CD14-positive monocyte (primary cell): ENCODE results near the gene CNOT4. TPM values are rescaled to one million over a fixed set of nuclear protein-coding genes. Genes with fewer than 3 reads are reported as not detected.

ENCODE experiments used
- DNase-seq, 3 donors: peaks; one replicate each; pipeline ENCODE4 v3.0.0-alpha.2; 2011 to 2022
- H2AFZ ChIP-seq: 2 replicates; pipeline ENCODE4 v1.6.0; 2012; ENCODE audit warnings: mild to moderate bottlenecking, low read depth, low read length, inconsistent platforms; ENCODE audit not compliant: insufficient read depth, poor library complexity, severe bottlenecking
- H3K27ac ChIP-seq, 2 donors: 1 replicate in 1 of 2; 2 replicates in 1 of 2; pipeline ENCODE4 v1.5.1; 2012 to 2013; ENCODE audit warnings: low read length in 2 of 2, control low read depth in 1 of 2, inconsistent platforms in 1 of 2, low read depth in 1 of 2, mild to moderate bottlenecking in 1 of 2
- H3K27me3 ChIP-seq, 2 donors: one replicate each; pipeline versions ENCODE4 v1.6.0 to v1.6.1; 2011 to 2013; ENCODE audit warnings: low read length in 2 of 2; ENCODE audit not compliant: control insufficient read depth in 2 of 2, insufficient read depth in 2 of 2
- H3K36me3 ChIP-seq, 2 donors: replicated peaks in 1 of 2; 1 replicate in 1 of 2; 2 replicates in 1 of 2; pipeline versions ENCODE4 v1.5.1 to v1.6.1; 2012 to 2013; ENCODE audit warnings: low read length in 2 of 2, control low read depth in 1 of 2, inconsistent platforms in 1 of 2, mild to moderate bottlenecking in 1 of 2; ENCODE audit not compliant: insufficient read depth in 2 of 2, control insufficient read depth in 1 of 2
- H3K4me1 ChIP-seq, 2 donors: 1 replicate in 1 of 2; 2 replicates in 1 of 2; pipeline versions ENCODE4 v1.5.1 to v1.6.1; 2012 to 2013; ENCODE audit warnings: low read length in 2 of 2, control low read depth in 1 of 2, inconsistent platforms in 1 of 2, mild to moderate bottlenecking in 1 of 2, moderate library complexity in 1 of 2; ENCODE audit not compliant: insufficient read depth in 2 of 2, control insufficient read depth in 1 of 2
- H3K4me2 ChIP-seq: replicated peaks from 2 replicates; pipeline ENCODE3; 2012; ENCODE audit warnings: low read length, moderate library complexity, mild to moderate bottlenecking; ENCODE audit not compliant: poor library complexity, severe bottlenecking; ENCODE audit errors: extremely low read depth
- H3K4me3 ChIP-seq, 3 experiments: fragments of 200-600 bp in 1 of 3; sonication (generic) in 1 of 3; replicated peaks in 1 of 3; 1 replicate in 2 of 3; 2 replicates in 1 of 3; pipeline ENCODE4 v1.5.1; 2011 to 2013; ENCODE audit warnings: low read length in 3 of 3, mild to moderate bottlenecking in 3 of 3, control low read depth in 2 of 3, low read depth in 2 of 3, inconsistent platforms in 1 of 3, moderate library complexity in 1 of 3
- H3K79me2 ChIP-seq: 2 replicates; pipeline ENCODE4 v1.6.0; 2012; ENCODE audit warnings: mild to moderate bottlenecking, control low read depth, inconsistent platforms, low read length, moderate library complexity; ENCODE audit not compliant: insufficient read depth
- H3K9ac ChIP-seq: 2 replicates; pipeline ENCODE4 v1.6.0; 2017; ENCODE audit warnings: low read length, mild to moderate bottlenecking; ENCODE audit not compliant: insufficient read depth, poor library complexity, severe bottlenecking
- H3K9me3 ChIP-seq, 2 donors: replicated peaks in 1 of 2; 1 replicate in 1 of 2; 2 replicates in 1 of 2; pipeline versions ENCODE4 v1.5.1 to v1.6.1; 2012 to 2013; ENCODE audit warnings: low read length in 2 of 2, control low read depth in 1 of 2; ENCODE audit not compliant: control insufficient read depth in 1 of 2, insufficient read depth in 1 of 2
- H4K20me1 ChIP-seq: 2 replicates; pipeline ENCODE4 v1.6.0; 2012; ENCODE audit warnings: mild to moderate bottlenecking, low read length, control low read depth, moderate library complexity; ENCODE audit not compliant: insufficient read depth
- H3K27ac Mint-ChIP-seq, 7 donors: one replicate each; pipeline ENCODE4 v1.8.0; 2020; ENCODE audit warnings: mild to moderate bottlenecking in 7 of 7, mixed read lengths in 7 of 7, moderate library complexity in 6 of 7, inconsistent platforms in 2 of 7
- H3K27me3 Mint-ChIP-seq, 3 donors: one replicate each; pipeline ENCODE4 v1.8.0; 2021 to 2022; ENCODE audit warnings: low read depth in 3 of 3, mild to moderate bottlenecking in 3 of 3, mixed read lengths in 3 of 3, moderate library complexity in 3 of 3, inconsistent platforms in 1 of 3
- H3K36me3 Mint-ChIP-seq, 2 donors: one replicate each; pipeline ENCODE4 v1.8.0; 2020; ENCODE audit warnings: mixed read lengths in 2 of 2, inconsistent platforms in 1 of 2, mild to moderate bottlenecking in 1 of 2
- H3K4me1 Mint-ChIP-seq: one replicate; pipeline ENCODE4 v1.8.0; 2020; ENCODE audit warnings: mild to moderate bottlenecking, mixed read lengths
- H3K4me3 Mint-ChIP-seq, 2 donors: one replicate each; pipeline ENCODE4 v1.8.0; 2020; ENCODE audit warnings: mild to moderate bottlenecking in 2 of 2, mixed read lengths in 2 of 2, moderate library complexity in 1 of 2
- H3K9me3 Mint-ChIP-seq, 7 donors: one replicate each; pipeline ENCODE4 v1.8.0; 2020 to 2022; ENCODE audit warnings: mixed read lengths in 7 of 7, mild to moderate bottlenecking in 6 of 7, moderate library complexity in 6 of 7, inconsistent platforms in 2 of 7
- WGBS: methylation state at CpG from one replicate; pipeline ENCODE4 v1.1.5; 2013; ENCODE audit warnings: missing lambda C conversion rate; ENCODE audit not compliant: insufficient coverage; 5-methylcytosine and 5-hydroxymethylcytosine counted together
- intact Hi-C, 2 donors: fragments of 100-400 bp; cut with micrococcal nuclease; formaldehyde crosslinking; loops; one replicate each; pipeline versions ENCODE4 v1.15.0 to v1.15.1; 2023
- polyA plus RNA-seq, 3 donors: library from polyadenylated mRNA; depleted of rRNA in 1 of 3; unstranded in 2 of 3; stranded (reverse) in 1 of 3; fragments of 300-500 nt in 2 of 3; fragments of >200 nt in 1 of 3; fragmentation: Illumina TruSeq in 2 of 3; gene quantifications; 1 replicate in 2 of 3; 2 replicates in 1 of 3; pipeline ENCODE4 v1.2.3, GENCODE V29; 2012 to 2021
- TF ChIP-seq, protein P1 (sequence below): fragments of 200-600 bp; IDR thresholded peaks from one replicate; pipeline ENCODE4 v1.8.0; 2022; ENCODE audit warnings: antibody characterized with exemption, mild to moderate bottlenecking

Gene CNOT4
- polyA plus RNA-seq, 3 donors: 4.3 to 7.9 (median 6.3) TPM

- no peak overlapping the region for H3K4me3 ChIP-seq
- no peaks in the 10 kb centered on the region for H3K4me1 ChIP-seq
- no peaks in the 10 kb centered on the region for H3K36me3 ChIP-seq
- H3K27me3 ChIP-seq: no peaks in the 10 kb centered on the region
- 80% methylated on average over 1 of the region's 2 CpGs for WGBS
- no peaks in the 10 kb centered on the region for H3K79me2 ChIP-seq
- no peak overlapping the region for H3K9ac ChIP-seq
- H4K20me1 ChIP-seq: no peaks in the 10 kb centered on the region
- no peak for DNase-seq
- H3K9me3 Mint-ChIP-seq: no peaks in the 10 kb centered on the region
- TF ChIP-seq, protein P1, sequence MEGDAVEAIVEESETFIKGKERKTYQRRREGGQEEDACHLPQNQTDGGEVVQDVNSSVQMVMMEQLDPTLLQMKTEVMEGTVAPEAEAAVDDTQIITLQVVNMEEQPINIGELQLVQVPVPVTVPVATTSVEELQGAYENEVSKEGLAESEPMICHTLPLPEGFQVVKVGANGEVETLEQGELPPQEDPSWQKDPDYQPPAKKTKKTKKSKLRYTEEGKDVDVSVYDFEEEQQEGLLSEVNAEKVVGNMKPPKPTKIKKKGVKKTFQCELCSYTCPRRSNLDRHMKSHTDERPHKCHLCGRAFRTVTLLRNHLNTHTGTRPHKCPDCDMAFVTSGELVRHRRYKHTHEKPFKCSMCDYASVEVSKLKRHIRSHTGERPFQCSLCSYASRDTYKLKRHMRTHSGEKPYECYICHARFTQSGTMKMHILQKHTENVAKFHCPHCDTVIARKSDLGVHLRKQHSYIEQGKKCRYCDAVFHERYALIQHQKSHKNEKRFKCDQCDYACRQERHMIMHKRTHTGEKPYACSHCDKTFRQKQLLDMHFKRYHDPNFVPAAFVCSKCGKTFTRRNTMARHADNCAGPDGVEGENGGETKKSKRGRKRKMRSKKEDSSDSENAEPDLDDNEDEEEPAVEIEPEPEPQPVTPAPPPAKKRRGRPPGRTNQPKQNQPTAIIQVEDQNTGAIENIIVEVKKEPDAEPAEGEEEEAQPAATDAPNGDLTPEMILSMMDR: no peak
- H3K9me3 ChIP-seq: no peaks in the 10 kb centered on the region
- no peak overlapping the region for H2AFZ ChIP-seq
- H3K27me3 Mint-ChIP-seq: peaks cover 2 to 9% (median 7%) of the 10 kb centered on the region in 3 donors
- H3K27ac Mint-ChIP-seq: no peak overlapping the region
- intact Hi-C loops: no loop called here
- no peak overlapping the region for H3K27ac ChIP-seq
- H3K4me1 Mint-ChIP-seq: no peaks in the 10 kb centered on the region
- H3K36me3 Mint-ChIP-seq: no peaks in the 10 kb centered on the region
- no peak overlapping the region for H3K4me2 ChIP-seq
- H3K4me3 Mint-ChIP-seq: no peak overlapping the region
Observed at GRCh38 chr7:135343361-135343760, 166.5 kb downstream of the CNOT4 start.

DNA sequence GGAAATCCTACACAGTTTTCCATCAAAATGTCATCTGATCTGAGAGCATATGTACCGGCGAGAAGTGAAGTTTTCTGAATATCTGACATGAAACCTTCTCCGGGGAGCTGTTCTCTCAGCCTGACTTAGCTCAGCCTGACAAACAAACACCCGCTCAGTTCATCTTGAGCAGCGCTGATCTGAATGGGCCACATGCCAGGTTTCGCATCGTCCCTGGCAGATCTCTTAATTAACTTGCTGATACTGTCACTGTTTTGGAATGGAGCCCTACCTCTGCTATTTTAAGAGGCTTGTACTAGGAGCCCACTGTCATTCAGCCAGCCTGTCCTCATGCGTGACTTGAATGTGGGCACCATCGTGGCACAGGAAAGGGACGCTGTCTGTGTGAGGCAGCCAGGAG is 167.0 kb downstream of the CNOT4 start:
- Histone ChIP-seq H3K9me3 (no peaks in the 10 kb centered on the region), H3K4me1 (no peaks in the 10 kb centered on the region), H2AFZ (no peak overlapping the region), H3K36me3 (no peaks in the 10 kb centered on the region), H3K4me2 (no peak overlapping the region), H3K4me3 (no peak overlapping the region), H3K9ac (no peak overlapping the region), H3K27me3 (no peaks in the 10 kb centered on the region), H3K79me2 (no peaks in the 10 kb centered on the region), H3K27ac (no peak overlapping the region), H4K20me1 (no peaks in the 10 kb centered on the region)
- Mint-ChIP-seq H3K36me3 (no peaks in the 10 kb centered on the region), H3K4me1 (no peaks in the 10 kb centered on the region), H3K27me3 (peaks cover 2 to 9% (median 7%) of the 10 kb centered on the region in 3 donors), H3K4me3 (no peak overlapping the region), H3K27ac (no peak overlapping the region), H3K9me3 (no peaks in the 10 kb centered on the region)
- intact Hi-C loops: no loop called here
- 94% methylated on average over 10 of the region's 10 CpGs for WGBS
- TF ChIP-seq, protein P1: no peak
- DNase-seq: no peak
